ENCODE results near the gene ZNF280A.

The ZNF280A gene

DNA sequence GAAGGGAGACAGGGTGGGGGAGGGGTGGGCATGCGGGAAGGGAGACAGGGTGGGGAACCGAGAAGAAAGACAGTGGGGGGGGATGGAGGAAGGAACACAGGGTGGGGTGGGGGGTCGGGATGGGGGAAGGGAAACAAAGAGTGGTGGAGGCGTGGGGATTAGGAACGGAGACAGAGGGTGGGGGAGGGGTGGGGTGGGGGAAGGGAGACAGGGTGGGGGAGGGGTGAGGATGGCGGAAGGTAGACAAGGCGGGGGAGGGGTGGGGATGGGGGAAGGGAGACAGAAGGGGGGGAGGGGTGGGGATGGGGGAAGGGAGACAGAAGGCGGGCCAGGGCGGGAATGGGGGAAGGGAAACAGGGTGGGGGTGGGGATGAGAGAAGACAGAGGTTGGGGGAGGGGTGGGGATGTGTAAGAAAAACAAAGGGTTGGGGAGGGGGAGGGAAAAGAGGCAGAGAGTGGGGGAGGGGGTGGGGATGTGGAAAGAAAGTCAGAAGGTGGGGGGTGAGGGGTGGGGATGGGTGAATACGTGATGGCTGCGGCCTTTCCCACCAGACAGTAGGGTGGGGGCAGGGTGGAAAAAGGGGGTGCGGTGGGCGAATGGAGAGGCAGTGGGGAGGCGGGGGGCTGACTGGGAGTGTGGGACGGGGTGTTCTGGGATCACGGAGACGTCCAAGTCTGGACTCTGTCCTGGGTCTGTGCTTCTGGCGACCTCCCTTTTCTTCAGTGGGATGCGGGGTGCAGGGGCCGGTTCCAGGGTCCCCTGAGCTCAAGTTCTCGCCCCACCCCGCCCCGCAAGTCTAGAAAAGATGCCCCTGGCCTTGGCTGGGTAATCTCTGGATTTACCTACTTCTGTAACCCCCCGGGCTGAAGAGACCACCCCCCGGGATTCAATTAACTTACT lies 38.3 kb upstream of the ZNF280A start:
- TF ChIP-seq POLR2A (IDR thresholded peaks at IDR 0.05; ENCODE audit: extremely low read depth, insufficient read length): no peak
- no peak for TF ChIP-seq MYC (IDR thresholded peaks at IDR 0.05; ENCODE audit: low read depth, low read length)
- TF ChIP-seq CTCF (IDR thresholded peaks at IDR 0.05; ENCODE audit: low read depth, low read length): no peak
- TF ChIP-seq, protein P1, sequence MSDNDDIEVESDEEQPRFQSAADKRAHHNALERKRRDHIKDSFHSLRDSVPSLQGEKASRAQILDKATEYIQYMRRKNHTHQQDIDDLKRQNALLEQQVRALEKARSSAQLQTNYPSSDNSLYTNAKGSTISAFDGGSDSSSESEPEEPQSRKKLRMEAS (IDR thresholded peaks at IDR 0.05; ENCODE audit: low read depth, low read length): no peak
- no peak for DNase-seq (ENCODE audit: low read depth)
- no peak overlapping the region for H3K4me3 ChIP-seq (ENCODE audit: low read depth, low read length)

- no peak overlapping the region for H3K4me3 ChIP-seq (ENCODE audit: low read depth, low read length)
- DNase-seq (ENCODE audit: low read depth): no peak
Observed at GRCh38 chr22:22556995-22557925, 37.2 kb upstream of the ZNF280A start.

GRCh38 chr22:22556578-22556977 lies 36.5 kb upstream of the ZNF280A start:
- DNase-seq (ENCODE audit: low read depth): no peak
- TF ChIP-seq, protein P1 (IDR thresholded peaks at IDR 0.05; ENCODE audit: low read depth, low read length): no peak
- TF ChIP-seq MYC (IDR thresholded peaks at IDR 0.05; ENCODE audit: low read depth, low read length): no peak
- TF ChIP-seq POLR2A (IDR thresholded peaks at IDR 0.05; ENCODE audit: extremely low read depth, insufficient read length): no peak
- no peak for TF ChIP-seq CTCF (IDR thresholded peaks at IDR 0.05; ENCODE audit: low read depth, low read length)
- no peak overlapping the region for H3K4me3 ChIP-seq (ENCODE audit: low read depth, low read length)

More at GRCh38 chr22:22556995-22557925, 37.2 kb upstream of the ZNF280A start:
- TF ChIP-seq CTCF (IDR thresholded peaks at IDR 0.05; ENCODE audit: low read depth, low read length) (no peak), POLR2A (IDR thresholded peaks at IDR 0.05; ENCODE audit: extremely low read depth, insufficient read length) (no peak), MYC (IDR thresholded peaks at IDR 0.05; ENCODE audit: low read depth, low read length) (no peak)
- TF ChIP-seq, protein P1 (IDR thresholded peaks at IDR 0.05; ENCODE audit: low read depth, low read length): no peak

GRCh38 chr22:22555596-22555995 lies 35.5 kb upstream of the ZNF280A start:
- TF ChIP-seq, protein P1 (IDR thresholded peaks at IDR 0.05; ENCODE audit: low read depth, low read length): no peak
- TF ChIP-seq CTCF (IDR thresholded peaks at IDR 0.05; ENCODE audit: low read depth, low read length) (no peak), POLR2A (IDR thresholded peaks at IDR 0.05; ENCODE audit: extremely low read depth, insufficient read length) (no peak), MYC (IDR thresholded peaks at IDR 0.05; ENCODE audit: low read depth, low read length) (no peak)

DNA sequence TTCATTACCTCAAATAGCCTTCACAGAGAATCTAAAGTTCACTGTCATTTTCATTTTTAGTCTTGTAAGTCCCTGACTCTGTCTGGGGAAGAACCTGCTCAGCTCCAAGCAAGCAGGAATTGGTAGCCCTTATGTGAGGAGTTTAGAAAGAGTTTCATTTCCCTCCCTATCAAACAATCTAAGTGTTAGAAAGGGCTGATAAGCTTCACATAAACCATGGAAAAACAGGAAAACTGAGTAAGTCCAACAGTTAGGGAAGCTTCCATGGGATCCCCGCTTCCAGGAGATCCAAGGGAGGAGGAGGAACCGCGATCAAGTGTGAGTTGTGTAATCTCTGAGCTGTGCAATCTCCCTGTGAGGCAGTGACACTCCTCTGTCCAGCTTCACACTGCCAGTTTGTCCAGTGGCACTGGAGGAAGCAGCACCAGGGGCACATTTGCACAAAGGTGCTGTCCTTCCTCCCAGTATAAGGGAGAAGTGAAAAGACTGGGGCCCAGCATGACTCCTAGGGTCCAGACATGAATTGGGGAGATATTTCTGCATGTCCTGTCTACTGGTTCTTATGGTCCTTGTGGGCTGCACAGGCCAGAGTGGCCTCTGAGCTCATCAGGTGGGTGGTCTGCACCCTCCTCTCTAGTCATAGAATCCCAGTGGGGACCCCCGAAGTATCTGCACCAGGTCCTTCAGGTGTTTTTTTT lies 34.7 kb upstream of the ZNF280A start:
- TF ChIP-seq MYC (IDR thresholded peaks at IDR 0.05; ENCODE audit: low read depth, low read length) (no peak), CTCF (IDR thresholded peaks at IDR 0.05; ENCODE audit: low read depth, low read length) (no peak), POLR2A (IDR thresholded peaks at IDR 0.05; ENCODE audit: extremely low read depth, insufficient read length) (no peak)
- TF ChIP-seq, protein P1 (IDR thresholded peaks at IDR 0.05; ENCODE audit: low read depth, low read length): no peak

More at GRCh38 chr22:22555596-22555995, 35.5 kb upstream of the ZNF280A start:
- DNase-seq (ENCODE audit: low read depth): no peak
- no peak overlapping the region for H3K4me3 ChIP-seq (ENCODE audit: low read depth, low read length)

More for the DNA sequence above, 34.7 kb upstream of the ZNF280A start:
- no peak overlapping the region for H3K4me3 ChIP-seq (ENCODE audit: low read depth, low read length)
- peak; percentile 16 for DNase-seq (ENCODE audit: low read depth)
